H1 (cell line): Measurements from ENCODE around the gene SPRR4. TPM values are rescaled to one million over a fixed set of nuclear protein-coding genes. Genes with fewer than 3 reads are reported as not detected.
A peak's percentile ranks its signal among the peaks of the same experiment; 100 is the strongest.

Source experiments
- CTCF ChIA-PET: fragments of 300-600 bp; sonication (Branson Sonifier 250); formaldehyde crosslinking; loops from one replicate; lab custom pipeline; 2021; ENCODE audit not compliant: partially characterized antibody; lab: Charles Lee
- POLR2A ChIA-PET: fragments of 300-600 bp; sonication (Branson Sonifier 250); formaldehyde crosslinking; loops from one replicate; lab custom pipeline; 2021; ENCODE audit warnings: inconsistent platforms; ENCODE audit not compliant: partially characterized antibody; lab: Charles Lee
- DNase-seq, 2 experiments: peaks; one replicate each; pipeline versions ENCODE4 v3.0.0 to v3.0.0-alpha.2; 2010 to 2022; ENCODE audit warnings: low spot score in 2 of 2, low read depth in 1 of 2, mixed read lengths in 1 of 2
- FAIRE-seq: peaks from 2 replicates; lab custom pipeline; 2011; peaks lifted over from hg19 to GRCh38; lab: Jason Lieb, UNC
- H2AFZ ChIP-seq: 2 replicates; pipeline ENCODE4 v1.8.1; 2012; ENCODE audit warnings: low read length, inconsistent platforms
- H2AK5ac ChIP-seq: 2 replicates; pipeline ENCODE4 v1.6.1; 2013; ENCODE audit warnings: low read depth, low read length
- H2BK120ac ChIP-seq: replicated peaks from 2 replicates; pipeline ENCODE3; 2013; ENCODE audit warnings: low read depth, low read length, inconsistent platforms
- H2BK12ac ChIP-seq: 2 replicates; pipeline ENCODE4 v1.6.1; 2013; ENCODE audit warnings: low read depth, low read length
- H2BK15ac ChIP-seq: 2 replicates; pipeline ENCODE4 v1.6.1; 2013; ENCODE audit warnings: low read length
- H2BK20ac ChIP-seq: 2 replicates; pipeline ENCODE4 v1.6.1; 2013; ENCODE audit warnings: low read length
- H2BK5ac ChIP-seq: 2 replicates; pipeline ENCODE4 v1.6.1; 2013; ENCODE audit warnings: low read depth, low read length
- H3K14ac ChIP-seq: 2 replicates; pipeline ENCODE4 v1.6.1; 2013; ENCODE audit warnings: inconsistent platforms; ENCODE audit not compliant: insufficient read length
- H3K18ac ChIP-seq: 2 replicates; pipeline ENCODE4 v1.6.1; 2013; ENCODE audit warnings: low read length; ENCODE audit errors: extremely low read depth
- H3K23ac ChIP-seq: 2 replicates; pipeline ENCODE4 v1.6.1; 2013; ENCODE audit warnings: inconsistent platforms; ENCODE audit not compliant: insufficient read length
- H3K23me2 ChIP-seq: 2 replicates; pipeline ENCODE4 v1.6.1; 2013; ENCODE audit warnings: low read depth, low read length
- H3K27ac ChIP-seq: 2 replicates; pipeline ENCODE4 v1.6.1; 2011; ENCODE audit warnings: low read depth, low read length, inconsistent platforms
- H3K27me3 ChIP-seq, 4 experiments: replicated peaks in 1 of 4; 1 replicate in 1 of 4; 2 replicates in 3 of 4; pipeline versions ENCODE4 v1.6.1 to v1.8.1; 2011 to 2013; ENCODE audit warnings: low read length in 3 of 4, mild to moderate bottlenecking in 3 of 4, inconsistent platforms in 2 of 4, mixed read lengths in 2 of 4, moderate library complexity in 1 of 4; ENCODE audit not compliant: control insufficient read depth in 3 of 4, insufficient read depth in 3 of 4; ENCODE audit errors: extremely low read depth in 1 of 4
- H3K36me3 ChIP-seq, 4 experiments: 2 replicates each; pipeline versions ENCODE4 v1.6.1 to v1.8.1; 2011 to 2013; ENCODE audit warnings: mild to moderate bottlenecking in 4 of 4, low read length in 3 of 4, moderate library complexity in 2 of 4, control low read depth in 1 of 4, inconsistent platforms in 1 of 4; ENCODE audit not compliant: insufficient read depth in 4 of 4, control insufficient read depth in 2 of 4
- H3K4ac ChIP-seq: replicated peaks from 2 replicates; pipeline ENCODE3; 2013; ENCODE audit warnings: low read length, low read depth, mixed read lengths, inconsistent platforms; ENCODE audit not compliant: insufficient read length
- H3K4me1 ChIP-seq, 4 experiments: replicated peaks in 1 of 4; 1 replicate in 1 of 4; 2 replicates in 3 of 4; pipeline versions ENCODE4 v1.6.1 to v1.8.1; 2011 to 2013; ENCODE audit warnings: low read length in 3 of 4, inconsistent platforms in 2 of 4, mixed read lengths in 1 of 4; ENCODE audit not compliant: insufficient read depth in 4 of 4, control insufficient read depth in 3 of 4
- H3K4me2 ChIP-seq, 2 experiments: 2 replicates each; pipeline versions ENCODE4 v1.6.1 to v1.8.1; 2011 to 2013; ENCODE audit warnings: low read depth in 2 of 2, low read length in 2 of 2, control low read depth in 1 of 2, inconsistent platforms in 1 of 2, mild to moderate bottlenecking in 1 of 2; ENCODE audit not compliant: insufficient read depth in 1 of 2
- H3K4me3 ChIP-seq, 4 experiments: fragments of 200-600, 300-600 bp in 1 of 4; sonication (generic), shearing (Covaris generic), sonication (Bioruptor Twin) in 1 of 4; 2 replicates each; pipeline versions ENCODE4 v1.5.1 to v1.8.1; 2011 to 2016; ENCODE audit warnings: low read length in 4 of 4, low read depth in 3 of 4, control low read depth in 2 of 4, inconsistent platforms in 2 of 4, mild to moderate bottlenecking in 2 of 4, mixed read lengths in 1 of 4, moderate library complexity in 1 of 4; ENCODE audit not compliant: insufficient read depth in 2 of 4; ENCODE audit errors: extremely low read depth in 1 of 4
- H3K56ac ChIP-seq: replicated peaks from 2 replicates; pipeline ENCODE3; 2013; ENCODE audit warnings: low read depth, mild to moderate bottlenecking, mixed read lengths, low read length, inconsistent platforms; ENCODE audit not compliant: insufficient read length
- H3K79me1 ChIP-seq: 2 replicates; pipeline ENCODE4 v1.6.1; 2013; ENCODE audit warnings: low read depth, low read length, control low read depth
- H3K79me2 ChIP-seq, 2 experiments: 2 replicates each; pipeline versions ENCODE4 v1.6.1 to v1.8.1; 2012 to 2013; ENCODE audit warnings: low read length in 2 of 2, mild to moderate bottlenecking in 2 of 2, inconsistent platforms in 1 of 2; ENCODE audit not compliant: insufficient read depth in 2 of 2, control insufficient read depth in 1 of 2
- H3K9ac ChIP-seq, 4 experiments: replicated peaks in 1 of 4; 1 replicate in 1 of 4; 2 replicates in 3 of 4; pipeline versions ENCODE4 v1.6.1 to v1.8.1; 2011 to 2013; ENCODE audit warnings: low read depth in 3 of 4, low read length in 3 of 4, control low read depth in 2 of 4, mild to moderate bottlenecking in 2 of 4, moderate library complexity in 2 of 4, inconsistent platforms in 1 of 4; ENCODE audit errors: extremely low read depth in 1 of 4
- H3K9me3 ChIP-seq, 2 experiments: 2 replicates each; pipeline versions ENCODE4 v1.6.1 to v1.8.1; 2012 to 2013; ENCODE audit warnings: mild to moderate bottlenecking in 2 of 2, moderate library complexity in 2 of 2, control low read depth in 1 of 2, inconsistent platforms in 1 of 2, low read depth in 1 of 2, low read length in 1 of 2, mixed read lengths in 1 of 2; ENCODE audit not compliant: insufficient read depth in 2 of 2
- H4K20me1 ChIP-seq, 2 experiments: replicated peaks in 1 of 2; 2 replicates each; pipeline versions ENCODE3 to v1.8.1; 2011 to 2013; ENCODE audit warnings: inconsistent platforms in 2 of 2, low read length in 2 of 2, mild to moderate bottlenecking in 1 of 2; ENCODE audit not compliant: insufficient read depth in 2 of 2, control insufficient read depth in 1 of 2
- H4K5ac ChIP-seq: 2 replicates; pipeline ENCODE4 v1.6.1; 2013; ENCODE audit warnings: low read length, low read depth, mixed read lengths, inconsistent platforms; ENCODE audit not compliant: insufficient read length
- H4K8ac ChIP-seq: 2 replicates; pipeline ENCODE4 v1.8.0; 2013; ENCODE audit warnings: mild to moderate bottlenecking, moderate library complexity, low read length, inconsistent platforms; ENCODE audit not compliant: insufficient read depth; ENCODE audit errors: extremely low read depth
- H4K91ac ChIP-seq: replicated peaks from 2 replicates; pipeline ENCODE3; 2013; ENCODE audit warnings: low read length, mixed read lengths, inconsistent platforms; ENCODE audit not compliant: insufficient read length
- BRCA1 ChIP-seq: IDR thresholded peaks from 2 replicates; pipeline ENCODE4 v1.6.1; 2012; ENCODE audit warnings: low read depth, low read length, improper control_type of control experiment
- EZH2 ChIP-seq: fragments of 200-600 bp; sonication (generic); IDR thresholded peaks from 2 replicates; pipeline ENCODE4 v1.7.1; 2012; ENCODE audit warnings: low read depth, mild to moderate bottlenecking, moderate library complexity, low read length, inconsistent platforms; ENCODE audit not compliant: severe bottlenecking
- KDM1A ChIP-seq: fragments of 200-600, 300-600 bp; sonication (generic); IDR thresholded peaks from 2 replicates; pipeline ENCODE4 v1.7.1; 2016; ENCODE audit warnings: mild to moderate bottlenecking, low read length, borderline replicate concordance
- MAFK ChIP-seq: IDR thresholded peaks from 2 replicates; pipeline ENCODE4 v1.6.1; 2012; ENCODE audit warnings: low read depth, mild to moderate bottlenecking, improper control_type of control experiment, low read length
- RFX5 ChIP-seq: IDR thresholded peaks from 2 replicates; pipeline ENCODE4 v1.6.1; 2011; ENCODE audit warnings: low read depth, low read length, improper control_type of control experiment, borderline replicate concordance
- RNF2 ChIP-seq: fragments of 200-900, 300-1000 bp; sonication (generic); IDR thresholded peaks from 2 replicates; pipeline ENCODE4 v1.7.1; 2016; ENCODE audit warnings: borderline replicate concordance, low read depth, mild to moderate bottlenecking, antibody characterized with exemption, low read length; ENCODE audit not compliant: poor library complexity, severe bottlenecking; ENCODE audit errors: missing control alignments
- TAF1 ChIP-seq: IDR thresholded peaks from 2 replicates; pipeline ENCODE4 v1.6.1; 2011; ENCODE audit warnings: mild to moderate bottlenecking, low read depth, low read length
- ZNF274 ChIP-seq: IDR thresholded peaks from 2 replicates; pipeline ENCODE4 v1.7.0; 2012; ENCODE audit warnings: low read length, borderline replicate concordance; ENCODE audit errors: extremely low read depth
- polyA plus RNA-seq, 7 experiments: library from polyadenylated mRNA; depleted of rRNA in 3 of 7; stranded (reverse) in 5 of 7; unstranded in 2 of 7; fragments of >200 nt in 5 of 7; fragments of 200-250 nt in 2 of 7; gene quantifications; 1 replicate in 5 of 7; 2 replicates in 1 of 7; 4 replicates in 1 of 7; pipeline versions ENCODE4 v1.2.1 to v1.2.3, GENCODE V29; 2011 to 2013; ENCODE audit warnings: missing spikeins in 2 of 7, mixed read lengths in 2 of 7
- total RNA-seq: library from RNA; stranded (reverse); fragmentation: NEBNext Ultra II Directional; extraction: Animal tissue kit (Norgen Biotek cat#: 25700); gene quantifications from 2 replicates; pipeline ENCODE4 v1.2.1, GENCODE V29; 2021
- TF ChIP-seq, protein P1 (sequence below): IDR thresholded peaks from 2 replicates; pipeline ENCODE4 v1.6.1; 2012; ENCODE audit warnings: low read length, inconsistent platforms
- TF ChIP-seq, protein P2 (sequence below): IDR thresholded peaks from 2 replicates; pipeline ENCODE4 v1.6.1; 2011; ENCODE audit warnings: low read length, improper control_type of control experiment
- TF ChIP-seq, protein P3 (sequence below): IDR thresholded peaks from 2 replicates; pipeline ENCODE4 v1.6.1; 2011; ENCODE audit warnings: low read depth, mild to moderate bottlenecking, low read length; ENCODE audit not compliant: insufficient read depth

Gene SPRR4
- total and polyA plus RNA-seq, 2 of the 8 experiments (the other 6 are each of a cell fraction or from before 2014, with no cell fraction given), result not detected

DNA sequence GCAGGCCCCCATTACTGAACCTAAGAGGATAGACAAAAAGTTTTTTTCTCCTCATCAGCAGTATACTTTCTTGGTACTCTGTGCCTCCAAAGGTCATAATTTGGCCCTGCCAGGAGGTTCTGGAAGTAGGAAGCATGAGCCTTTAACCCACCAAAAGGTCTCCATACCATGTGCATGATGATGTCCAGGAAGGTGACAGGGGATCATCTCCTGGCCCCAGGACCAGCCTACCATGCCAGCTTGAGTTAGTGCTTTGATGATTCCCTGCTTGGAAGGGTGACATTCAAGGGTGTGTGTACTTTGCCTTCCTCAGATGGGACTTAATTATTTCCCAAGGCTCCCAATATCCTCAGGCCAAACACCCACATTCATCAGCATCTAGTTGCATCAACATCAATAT, 7.2 kb downstream of the SPRR4 start:
- FAIRE-seq (no peak), DNase-seq (peak in 1 of 2 experiments; percentile 2)
- Histone ChIP-seq H2BK120ac (no peak overlapping the region), H3K9ac (no peak overlapping the region), H3K14ac (no peak overlapping the region), H2BK20ac (no peak overlapping the region), H3K79me1 (no peaks in the 10 kb centered on the region), H2AK5ac (no peak overlapping the region), H3K4me1 (no peaks in the 10 kb centered on the region), H3K23me2 (no peaks in the 10 kb centered on the region; the same call in 1 of the 2 replicates), H4K91ac (no peak overlapping the region), H3K23ac (no peak overlapping the region), H2BK15ac (no peak overlapping the region), H3K4ac (no peak overlapping the region), H2BK12ac (no peak overlapping the region), H3K4me2 (no peak overlapping the region), H3K27me3 (no peaks in the 10 kb centered on the region; a peak in 1 of 7 replicates), H4K8ac (no peak overlapping the region), H4K20me1 (no peaks in the 10 kb centered on the region), H3K9me3 (no peaks in the 10 kb centered on the region; a peak in 1 of 4 replicates), H2AFZ (no peak overlapping the region), H3K56ac (no peak overlapping the region), H2BK5ac (no peak overlapping the region), H4K5ac (no peak overlapping the region), H3K27ac (no peak overlapping the region), H3K36me3 (no peaks in the 10 kb centered on the region), H3K18ac (no peak overlapping the region), H3K4me3 (no peak overlapping the region), H3K79me2 (no peaks in the 10 kb centered on the region)
- CTCF ChIA-PET, result interaction anchor here (1.6 to 1.9 kb wide), 2 partner anchors 17 to 215 kb away, joined by 4 to 7 read pairs; no protein-coding TSS in a partner anchor
- POLR2A ChIA-PET, result no interaction called here
- TF ChIP-seq KDM1A (no peak), EZH2 (no peak), BRCA1 (no peak), ZNF274 (no peak), MAFK (no peak), RFX5 (no peak), TAF1 (no peak), RNF2 (no peak)
- TF ChIP-seq, protein P1, sequence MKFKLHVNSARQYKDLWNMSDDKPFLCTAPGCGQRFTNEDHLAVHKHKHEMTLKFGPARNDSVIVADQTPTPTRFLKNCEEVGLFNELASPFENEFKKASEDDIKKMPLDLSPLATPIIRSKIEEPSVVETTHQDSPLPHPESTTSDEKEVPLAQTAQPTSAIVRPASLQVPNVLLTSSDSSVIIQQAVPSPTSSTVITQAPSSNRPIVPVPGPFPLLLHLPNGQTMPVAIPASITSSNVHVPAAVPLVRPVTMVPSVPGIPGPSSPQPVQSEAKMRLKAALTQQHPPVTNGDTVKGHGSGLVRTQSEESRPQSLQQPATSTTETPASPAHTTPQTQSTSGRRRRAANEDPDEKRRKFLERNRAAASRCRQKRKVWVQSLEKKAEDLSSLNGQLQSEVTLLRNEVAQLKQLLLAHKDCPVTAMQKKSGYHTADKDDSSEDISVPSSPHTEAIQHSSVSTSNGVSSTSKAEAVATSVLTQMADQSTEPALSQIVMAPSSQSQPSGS, result no peak
- TF ChIP-seq, protein P2, sequence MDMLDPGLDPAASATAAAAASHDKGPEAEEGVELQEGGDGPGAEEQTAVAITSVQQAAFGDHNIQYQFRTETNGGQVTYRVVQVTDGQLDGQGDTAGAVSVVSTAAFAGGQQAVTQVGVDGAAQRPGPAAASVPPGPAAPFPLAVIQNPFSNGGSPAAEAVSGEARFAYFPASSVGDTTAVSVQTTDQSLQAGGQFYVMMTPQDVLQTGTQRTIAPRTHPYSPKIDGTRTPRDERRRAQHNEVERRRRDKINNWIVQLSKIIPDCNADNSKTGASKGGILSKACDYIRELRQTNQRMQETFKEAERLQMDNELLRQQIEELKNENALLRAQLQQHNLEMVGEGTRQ, result no peak
- TF ChIP-seq, protein P3, sequence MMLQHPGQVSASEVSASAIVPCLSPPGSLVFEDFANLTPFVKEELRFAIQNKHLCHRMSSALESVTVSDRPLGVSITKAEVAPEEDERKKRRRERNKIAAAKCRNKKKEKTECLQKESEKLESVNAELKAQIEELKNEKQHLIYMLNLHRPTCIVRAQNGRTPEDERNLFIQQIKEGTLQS, result no peak
